Measurements from ENCODE around the gene RPS6KA5.
"Not testable (repeated sequence)": the region's sequence is repeated elsewhere in the genome, so short reads cannot be mapped to it uniquely, and the experiment has no call there.

The RPS6KA5 gene

GRCh38 chr14:90830931-90831701 is 229.3 kb downstream of the RPS6KA5 start:
- DNase-seq (ENCODE audit: low spot score), result no peak

GRCh38 chr14:90829677-90830076 is 230.8 kb downstream of the RPS6KA5 start:
- no peak for DNase-seq (ENCODE audit: low spot score)

- peak; percentile 29 for DNase-seq (ENCODE audit: low spot score)
These were observed 231.6 kb downstream of the RPS6KA5 start for GRCh38 chr14:90828642-90829487.

- peak; percentile 88 for DNase-seq (ENCODE audit: low spot score)
These were observed 232.4 kb downstream of the RPS6KA5 start for GRCh38 chr14:90827919-90828610.

GRCh38 chr14:90823542-90823941 is 236.9 kb downstream of the RPS6KA5 start:
- DNase-seq (ENCODE audit: low spot score), result not testable (repeated sequence)

GRCh38 chr14:90820958-90821357 is 239.5 kb downstream of the RPS6KA5 start:
- DNase-seq (ENCODE audit: low spot score), result peak; percentile 66

- DNase-seq (ENCODE audit: low spot score), result no peak
These were observed 240.6 kb downstream of the RPS6KA5 start for GRCh38 chr14:90819734-90820393.

GRCh38 chr14:90818715-90819114 is 241.7 kb downstream of the RPS6KA5 start:
- DNase-seq (ENCODE audit: low spot score), result no peak

GRCh38 chr14:90816681-90817436 is 243.6 kb downstream of the RPS6KA5 start:
- DNase-seq (ENCODE audit: low spot score), result no peak

GRCh38 chr14:90815822-90816662 is 244.4 kb downstream of the RPS6KA5 start, which contains the start of gene TTC7B:
Gene TTC7B, minus strand, starts transcription at chr14:90816430. Its CDS starts 135 bp downstream, at chr14:90816295.
- no peak for DNase-seq (ENCODE audit: low spot score)

GRCh38 chr14:90815572-90815821 is 244.9 kb downstream of the RPS6KA5 start:
- DNase-seq (ENCODE audit: low spot score), result no peak

- no peak for DNase-seq (ENCODE audit: low spot score)
These were observed 245.5 kb downstream of the RPS6KA5 start for GRCh38 chr14:90814806-90815571.

GRCh38 chr14:90813442-90813841 is 247.0 kb downstream of the RPS6KA5 start:
- DNase-seq (ENCODE audit: low spot score), result no peak

GRCh38 chr14:90812109-90812508 is 248.3 kb downstream of the RPS6KA5 start:
- DNase-seq (ENCODE audit: low spot score), result no peak

- no peak for DNase-seq (ENCODE audit: low spot score)
These were observed 248.8 kb downstream of the RPS6KA5 start for GRCh38 chr14:90811641-90812040.

- DNase-seq (ENCODE audit: low spot score), result no peak
These were observed 249.6 kb downstream of the RPS6KA5 start for GRCh38 chr14:90810806-90811205.

- DNase-seq (ENCODE audit: low spot score), result no peak
These were observed 250.7 kb downstream of the RPS6KA5 start for GRCh38 chr14:90809530-90810312.

GRCh38 chr14:90808759-90809529 is 251.5 kb downstream of the RPS6KA5 start:
- no peak for DNase-seq (ENCODE audit: low spot score)

Measured in CD4-positive, alpha-beta T cell treated with Interleukin-6 at 100 ng/mL for 8 hours (primary cell).